ENCODE data around the gene ZNF521. TPM values are rescaled to one million over a fixed set of nuclear protein-coding genes. Genes with fewer than 3 reads are reported as not detected.

ZNF521 gene
- total and polyA plus RNA-seq, 2 experiments from 2014 or later: 3.1 to 9.2 TPM

- Histone ChIP-seq H4K20me1 (replicated peaks; ENCODE audit: insufficient read depth) (no peaks in the 10 kb centered on the region), H3K4me2 (no peak overlapping the region), H3K27ac (ENCODE audit: low read depth) (no peak overlapping the region), H3K27me3 (ENCODE audit: insufficient read depth) (no peaks in the 10 kb centered on the region), H2AFZ (no peak overlapping the region), H3K79me2 (replicated peaks; ENCODE audit: insufficient read depth) (0 out of 2 replicates have a peak, but pooled peaks cover 3% of the 10 kb centered on the region), H3K4me1 (ENCODE audit: insufficient read depth) (0 out of 2 replicates have a peak, but pooled peaks cover 5% of the 10 kb centered on the region), H3K9me2 (ENCODE audit: insufficient read depth) (no peaks in the 10 kb centered on the region), H3K4me3 (no peak overlapping the region), H3K36me3 (ENCODE audit: insufficient read depth) (no peaks in the 10 kb centered on the region), H3F3A (replicated peaks; ENCODE audit: low read depth) (no peaks in the 10 kb centered on the region)
- Mint-ChIP-seq H3K4me3 (no peak overlapping the region), H3K9me3 (no peaks in the 10 kb centered on the region), H3K27ac (no peak overlapping the region), H3K36me3 (ENCODE audit: low read depth) (no peaks in the 10 kb centered on the region), H3K4me1 (peaks cover 28% of the 10 kb centered on the region), H3K27me3 (ENCODE audit: insufficient read depth, low read depth, poor library complexity) (peaks cover 2% of the 10 kb centered on the region)
- TF ChIP-seq ETS1 (IDR thresholded peaks at IDR 0.05): no peak
- DNase-seq (ENCODE audit: low spot score): no peak
- ATAC-seq: no peak
Measured at GRCh38 chr18:25332002-25332401, 20.0 kb downstream of the ZNF521 start.

DNA sequence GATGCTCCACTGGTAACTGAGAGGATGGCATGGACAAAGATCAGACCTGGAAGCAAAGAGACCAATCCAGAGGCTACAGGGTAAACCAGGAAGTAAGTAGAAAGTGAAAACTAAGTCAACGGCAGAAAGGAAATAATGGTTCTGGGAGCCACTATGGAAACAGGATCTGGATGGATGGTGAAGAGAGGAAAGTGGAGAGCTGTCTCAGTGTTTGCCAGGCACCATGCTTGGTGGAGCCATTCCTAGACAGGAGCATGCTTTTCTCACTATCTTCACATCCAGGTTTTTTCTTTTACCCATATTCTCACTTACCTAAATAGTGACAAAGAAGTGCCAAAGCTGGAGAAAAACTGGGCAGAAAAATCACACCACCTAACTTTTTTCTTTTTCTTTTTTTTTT, 22.2 kb downstream of the ZNF521 start:
- TF ChIP-seq CTCF (conservative IDR thresholded peaks at IDR 0.05; ENCODE audit: low read depth in 2 of 2): no peak
- TF ChIP-seq, protein P1, sequence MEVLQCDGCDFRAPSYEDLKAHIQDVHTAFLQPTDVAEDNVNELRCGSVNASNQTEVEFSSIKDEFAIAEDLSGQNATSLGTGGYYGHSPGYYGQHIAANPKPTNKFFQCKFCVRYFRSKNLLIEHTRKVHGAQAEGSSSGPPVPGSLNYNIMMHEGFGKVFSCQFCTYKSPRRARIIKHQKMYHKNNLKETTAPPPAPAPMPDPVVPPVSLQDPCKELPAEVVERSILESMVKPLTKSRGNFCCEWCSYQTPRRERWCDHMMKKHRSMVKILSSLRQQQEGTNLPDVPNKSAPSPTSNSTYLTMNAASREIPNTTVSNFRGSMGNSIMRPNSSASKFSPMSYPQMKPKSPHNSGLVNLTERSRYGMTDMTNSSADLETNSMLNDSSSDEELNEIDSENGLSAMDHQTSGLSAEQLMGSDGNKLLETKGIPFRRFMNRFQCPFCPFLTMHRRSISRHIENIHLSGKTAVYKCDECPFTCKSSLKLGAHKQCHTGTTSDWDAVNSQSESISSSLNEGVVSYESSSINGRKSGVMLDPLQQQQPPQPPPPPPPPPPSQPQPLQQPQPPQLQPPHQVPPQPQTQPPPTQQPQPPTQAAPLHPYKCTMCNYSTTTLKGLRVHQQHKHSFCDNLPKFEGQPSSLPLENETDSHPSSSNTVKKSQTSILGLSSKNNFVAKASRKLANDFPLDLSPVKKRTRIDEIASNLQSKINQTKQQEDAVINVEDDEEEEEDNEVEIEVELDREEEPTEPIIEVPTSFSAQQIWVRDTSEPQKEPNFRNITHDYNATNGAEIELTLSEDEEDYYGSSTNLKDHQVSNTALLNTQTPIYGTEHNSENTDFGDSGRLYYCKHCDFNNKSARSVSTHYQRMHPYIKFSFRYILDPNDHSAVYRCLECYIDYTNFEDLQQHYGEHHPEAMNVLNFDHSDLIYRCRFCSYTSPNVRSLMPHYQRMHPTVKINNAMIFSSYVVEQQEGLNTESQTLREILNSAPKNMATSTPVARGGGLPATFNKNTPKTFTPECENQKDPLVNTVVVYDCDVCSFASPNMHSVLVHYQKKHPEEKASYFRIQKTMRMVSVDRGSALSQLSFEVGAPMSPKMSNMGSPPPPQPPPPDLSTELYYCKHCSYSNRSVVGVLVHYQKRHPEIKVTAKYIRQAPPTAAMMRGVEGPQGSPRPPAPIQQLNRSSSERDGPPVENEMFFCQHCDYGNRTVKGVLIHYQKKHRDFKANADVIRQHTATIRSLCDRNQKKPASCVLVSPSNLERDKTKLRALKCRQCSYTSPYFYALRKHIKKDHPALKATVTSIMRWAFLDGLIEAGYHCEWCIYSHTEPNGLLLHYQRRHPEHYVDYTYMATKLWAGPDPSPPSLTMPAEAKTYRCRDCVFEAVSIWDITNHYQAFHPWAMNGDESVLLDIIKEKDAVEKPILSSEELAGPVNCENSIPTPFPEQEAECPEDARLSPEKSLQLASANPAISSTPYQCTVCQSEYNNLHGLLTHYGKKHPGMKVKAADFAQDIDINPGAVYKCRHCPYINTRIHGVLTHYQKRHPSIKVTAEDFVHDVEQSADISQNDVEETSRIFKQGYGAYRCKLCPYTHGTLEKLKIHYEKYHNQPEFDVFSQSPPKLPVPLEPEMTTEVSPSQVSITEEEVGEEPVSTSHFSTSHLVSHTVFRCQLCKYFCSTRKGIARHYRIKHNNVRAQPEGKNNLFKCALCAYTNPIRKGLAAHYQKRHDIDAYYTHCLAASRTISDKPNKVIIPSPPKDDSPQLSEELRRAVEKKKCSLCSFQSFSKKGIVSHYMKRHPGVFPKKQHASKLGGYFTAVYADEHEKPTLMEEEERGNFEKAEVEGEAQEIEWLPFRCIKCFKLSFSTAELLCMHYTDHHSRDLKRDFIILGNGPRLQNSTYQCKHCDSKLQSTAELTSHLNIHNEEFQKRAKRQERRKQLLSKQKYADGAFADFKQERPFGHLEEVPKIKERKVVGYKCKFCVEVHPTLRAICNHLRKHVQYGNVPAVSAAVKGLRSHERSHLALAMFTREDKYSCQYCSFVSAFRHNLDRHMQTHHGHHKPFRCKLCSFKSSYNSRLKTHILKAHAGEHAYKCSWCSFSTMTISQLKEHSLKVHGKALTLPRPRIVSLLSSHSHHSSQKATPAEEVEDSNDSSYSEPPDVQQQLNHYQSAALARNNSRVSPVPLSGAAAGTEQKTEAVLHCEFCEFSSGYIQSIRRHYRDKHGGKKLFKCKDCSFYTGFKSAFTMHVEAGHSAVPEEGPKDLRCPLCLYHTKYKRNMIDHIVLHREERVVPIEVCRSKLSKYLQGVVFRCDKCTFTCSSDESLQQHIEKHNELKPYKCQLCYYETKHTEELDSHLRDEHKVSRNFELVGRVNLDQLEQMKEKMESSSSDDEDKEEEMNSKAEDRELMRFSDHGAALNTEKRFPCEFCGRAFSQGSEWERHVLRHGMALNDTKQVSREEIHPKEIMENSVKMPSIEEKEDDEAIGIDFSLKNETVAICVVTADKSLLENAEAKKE (CRISPR knock-in tag; IDR thresholded peaks at IDR 0.05): no peak
- TF ChIP-seq POLR2AphosphoS5 (IDR thresholded peaks at IDR 0.05; ENCODE audit: low read depth): no peak
- no peak for TF ChIP-seq CREB1 (CRISPR knock-in tag; IDR thresholded peaks at IDR 0.05; ENCODE audit: low read depth)
- TF ChIP-seq REST (IDR thresholded peaks at IDR 0.05; ENCODE audit: unreplicated experiment): no peak
- H3K4me2 ChIP-seq: no peak overlapping the region
- no peaks in the 10 kb centered on the region for H4K20me1 ChIP-seq (replicated peaks; ENCODE audit: insufficient read depth)
- H3K79me2 ChIP-seq (replicated peaks; ENCODE audit: insufficient read depth): 0 out of 2 replicates have a peak, but pooled peaks cover 3% of the 10 kb centered on the region
- H2AFZ ChIP-seq: no peak overlapping the region
- H3K4me3 ChIP-seq: no peak overlapping the region
- Mint-ChIP-seq H3K36me3 (ENCODE audit: low read depth) (no peaks in the 10 kb centered on the region), H3K27me3 (ENCODE audit: insufficient read depth, low read depth, poor library complexity) (no peaks in the 10 kb centered on the region), H3K4me3 (no peak overlapping the region), H3K27ac (no peak overlapping the region), H3K4me1 (peaks cover 38% of the 10 kb centered on the region), H3K9me3 (no peaks in the 10 kb centered on the region)
- H3K4me1 ChIP-seq (ENCODE audit: insufficient read depth): peaks cover 5% of the 10 kb centered on the region; the same call in 1 of the 2 replicates
- DNase-seq (ENCODE audit: low spot score) (peak; percentile 27), ATAC-seq (peak; percentile 29; the same call in 1 of the 3 replicates)
- no peaks in the 10 kb centered on the region for H3K27me3 ChIP-seq (ENCODE audit: insufficient read depth)
- no peaks in the 10 kb centered on the region for H3K9me2 ChIP-seq (ENCODE audit: insufficient read depth)
- H3F3A ChIP-seq (replicated peaks; ENCODE audit: low read depth): no peaks in the 10 kb centered on the region
- no peak overlapping the region for H3K27ac ChIP-seq (ENCODE audit: low read depth)
- H3K36me3 ChIP-seq (ENCODE audit: insufficient read depth): no peaks in the 10 kb centered on the region

Data from GM23338 (cell line).